Measurements from ENCODE around the gene OMA1. TPM values are rescaled to one million over a fixed set of nuclear protein-coding genes. Genes with fewer than 3 reads are reported as not detected.

The OMA1 gene
- total RNA-seq, 1 experiment from 2014 or later, result 11.9 TPM

DNA sequence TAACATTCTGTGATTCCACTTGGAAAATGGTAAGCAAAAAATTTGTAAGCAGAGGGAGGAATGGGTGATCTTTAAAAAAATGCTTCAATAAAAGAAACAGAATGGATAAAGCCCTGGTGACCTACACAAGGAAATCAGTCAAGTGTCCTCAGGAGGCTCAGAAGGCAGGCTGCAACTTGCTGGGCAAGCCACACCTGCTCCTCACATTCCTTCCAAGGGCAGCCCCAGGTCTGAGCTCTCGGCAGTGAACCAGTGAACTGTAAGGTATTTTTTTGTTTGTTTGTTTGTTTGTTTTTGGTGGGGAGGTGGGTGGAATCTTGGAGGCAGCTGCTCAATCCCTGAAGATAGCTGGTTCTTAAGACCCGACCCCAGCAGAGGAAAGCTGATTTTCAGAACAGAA is 26.2 kb upstream of the OMA1 start:
- peaks cover 62% of the 10 kb centered on the region for H3K27me3 ChIP-seq (replicated peaks; ENCODE audit: insufficient read depth, low read depth, low read length, poor library complexity)
- CTCF ChIA-PET, result no interaction called here
- TF ChIP-seq, protein P1, sequence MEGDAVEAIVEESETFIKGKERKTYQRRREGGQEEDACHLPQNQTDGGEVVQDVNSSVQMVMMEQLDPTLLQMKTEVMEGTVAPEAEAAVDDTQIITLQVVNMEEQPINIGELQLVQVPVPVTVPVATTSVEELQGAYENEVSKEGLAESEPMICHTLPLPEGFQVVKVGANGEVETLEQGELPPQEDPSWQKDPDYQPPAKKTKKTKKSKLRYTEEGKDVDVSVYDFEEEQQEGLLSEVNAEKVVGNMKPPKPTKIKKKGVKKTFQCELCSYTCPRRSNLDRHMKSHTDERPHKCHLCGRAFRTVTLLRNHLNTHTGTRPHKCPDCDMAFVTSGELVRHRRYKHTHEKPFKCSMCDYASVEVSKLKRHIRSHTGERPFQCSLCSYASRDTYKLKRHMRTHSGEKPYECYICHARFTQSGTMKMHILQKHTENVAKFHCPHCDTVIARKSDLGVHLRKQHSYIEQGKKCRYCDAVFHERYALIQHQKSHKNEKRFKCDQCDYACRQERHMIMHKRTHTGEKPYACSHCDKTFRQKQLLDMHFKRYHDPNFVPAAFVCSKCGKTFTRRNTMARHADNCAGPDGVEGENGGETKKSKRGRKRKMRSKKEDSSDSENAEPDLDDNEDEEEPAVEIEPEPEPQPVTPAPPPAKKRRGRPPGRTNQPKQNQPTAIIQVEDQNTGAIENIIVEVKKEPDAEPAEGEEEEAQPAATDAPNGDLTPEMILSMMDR (conservative IDR thresholded peaks at IDR 0.05; ENCODE audit: low read depth, low read length), result no peak
- TF ChIP-seq EZH2 (IDR thresholded peaks at IDR 0.05; ENCODE audit: borderline replicate concordance, low read depth, low read length, poor library complexity, severe bottlenecking), result no peak
- H3K4me3 ChIP-seq (ENCODE audit: low read depth, low read length, poor library complexity, severe bottlenecking), result no peak overlapping the region
- POLR2A ChIA-PET (ENCODE audit: low non-redundant PET), result no interaction called here
- H3K27ac ChIP-seq (ENCODE audit: low read depth, low read length, poor library complexity, severe bottlenecking), result no peak overlapping the region
- intact Hi-C loops (cut with micrococcal nuclease; ENCODE audit: unreplicated experiment), result no loop called here
- no peak for DNase-seq (ENCODE audit: low spot score)
- no peaks in the 10 kb centered on the region for H3K4me1 ChIP-seq (ENCODE audit: insufficient read depth, low read length, poor library complexity, severe bottlenecking)
- no peaks in the 10 kb centered on the region for H3K9me3 ChIP-seq (ENCODE audit: low read depth, low read length, poor library complexity, severe bottlenecking)
- no TSS peak for BruUV-seq (replicated peaks)
- H3K36me3 ChIP-seq (ENCODE audit: insufficient read depth, low read length, poor library complexity, severe bottlenecking), result no peaks in the 10 kb centered on the region

DNA sequence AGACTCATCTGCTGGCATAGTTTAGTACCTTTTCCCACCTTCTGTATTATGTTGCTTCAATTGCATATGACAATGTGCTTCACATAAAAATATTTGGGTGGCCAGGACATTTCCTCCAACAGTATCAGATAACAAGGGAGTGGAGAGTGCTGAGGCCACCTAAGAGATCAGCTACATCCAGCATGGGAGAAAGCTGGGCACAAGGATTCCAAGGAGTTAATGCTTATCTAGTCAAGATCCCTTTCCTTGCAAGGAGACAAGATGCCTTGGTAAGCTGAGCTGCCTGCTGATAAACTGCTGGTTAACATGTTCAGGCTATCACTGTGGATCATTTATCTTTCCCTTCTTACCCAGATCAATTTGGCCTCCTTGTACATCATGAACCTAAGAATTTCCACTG is 25.1 kb upstream of the OMA1 start:
- H3K4me1 ChIP-seq (ENCODE audit: insufficient read depth, low read length, poor library complexity, severe bottlenecking), result no peaks in the 10 kb centered on the region
- DNase-seq (ENCODE audit: low spot score), result no peak
- CTCF ChIA-PET, result no interaction called here
- peaks cover 52% of the 10 kb centered on the region for H3K27me3 ChIP-seq (replicated peaks; ENCODE audit: insufficient read depth, low read depth, low read length, poor library complexity)
- no peak overlapping the region for H3K27ac ChIP-seq (ENCODE audit: low read depth, low read length, poor library complexity, severe bottlenecking)
- BruUV-seq (replicated peaks), result no TSS peak
- TF ChIP-seq EZH2 (IDR thresholded peaks at IDR 0.05; ENCODE audit: borderline replicate concordance, low read depth, low read length, poor library complexity, severe bottlenecking), result no peak
- TF ChIP-seq, protein P1 (conservative IDR thresholded peaks at IDR 0.05; ENCODE audit: low read depth, low read length), result no peak
- H3K4me3 ChIP-seq (ENCODE audit: low read depth, low read length, poor library complexity, severe bottlenecking), result no peak overlapping the region
- POLR2A ChIA-PET (ENCODE audit: low non-redundant PET), result no interaction called here
- H3K36me3 ChIP-seq (ENCODE audit: insufficient read depth, low read length, poor library complexity, severe bottlenecking), result no peaks in the 10 kb centered on the region
- intact Hi-C loops (cut with micrococcal nuclease; ENCODE audit: unreplicated experiment), result no loop called here
- no peaks in the 10 kb centered on the region for H3K9me3 ChIP-seq (ENCODE audit: low read depth, low read length, poor library complexity, severe bottlenecking)

DNA sequence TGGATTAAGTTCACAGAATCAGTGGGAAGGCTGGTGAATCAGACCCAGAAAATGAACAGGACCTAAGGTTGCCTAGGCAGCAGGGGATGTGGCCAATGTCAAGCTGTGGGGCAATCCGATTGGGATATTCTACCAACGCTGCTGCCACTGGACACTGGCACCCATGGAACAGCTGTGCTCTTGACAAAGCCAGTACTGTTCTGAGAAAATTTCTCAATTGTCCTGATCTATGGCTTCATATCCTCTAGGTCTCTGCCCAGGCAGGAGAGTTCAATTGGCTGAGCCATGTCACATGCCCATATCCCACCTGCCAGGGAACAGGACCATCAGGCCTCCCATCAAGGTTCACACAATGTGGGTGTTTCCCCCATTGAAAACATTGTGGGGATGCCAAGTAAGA is 24.3 kb upstream of the OMA1 start:
- POLR2A ChIA-PET (ENCODE audit: low non-redundant PET), result no interaction called here

More for the DNA sequence above, 24.3 kb upstream of the OMA1 start:
- peaks cover 44% of the 10 kb centered on the region for H3K27me3 ChIP-seq (replicated peaks; ENCODE audit: insufficient read depth, low read depth, low read length, poor library complexity)
- H3K27ac ChIP-seq (ENCODE audit: low read depth, low read length, poor library complexity, severe bottlenecking), result no peak overlapping the region
- TF ChIP-seq, protein P1 (conservative IDR thresholded peaks at IDR 0.05; ENCODE audit: low read depth, low read length), result no peak
- TF ChIP-seq EZH2 (IDR thresholded peaks at IDR 0.05; ENCODE audit: borderline replicate concordance, low read depth, low read length, poor library complexity, severe bottlenecking), result no peak
- no peaks in the 10 kb centered on the region for H3K9me3 ChIP-seq (ENCODE audit: low read depth, low read length, poor library complexity, severe bottlenecking)
- intact Hi-C loops (cut with micrococcal nuclease; ENCODE audit: unreplicated experiment), result no loop called here
- DNase-seq (ENCODE audit: low spot score), result no peak
- CTCF ChIA-PET, result no interaction called here
- no peak overlapping the region for H3K4me3 ChIP-seq (ENCODE audit: low read depth, low read length, poor library complexity, severe bottlenecking)
- BruUV-seq (replicated peaks), result no TSS peak
- H3K36me3 ChIP-seq (ENCODE audit: insufficient read depth, low read length, poor library complexity, severe bottlenecking), result no peaks in the 10 kb centered on the region
- H3K4me1 ChIP-seq (ENCODE audit: insufficient read depth, low read length, poor library complexity, severe bottlenecking), result no peaks in the 10 kb centered on the region

Data from A673 (cell line).